PC-3 (cell line): ENCODE data around the gene LHFPL3. TPM values are rescaled to one million over a fixed set of nuclear protein-coding genes. Genes with fewer than 3 reads are reported as not detected.

ENCODE experiments used
- ATAC-seq: fragments of 200-7000 bp; cut with Tn5 transposase; 2 replicates; pipeline ENCODE4 v1.9.1; 2020; ENCODE audit warnings: mild to moderate bottlenecking, moderate library complexity
- BruUV-seq: library from RNA; stranded (reverse); fragments of 400-500 nt; replicated peaks from 2 replicates; lab custom pipeline; 2021; lab: Mats Ljungman, UMichigan
- CTCF ChIA-PET: fragments of 300-600 bp; sonication (Branson Sonifier 250); formaldehyde crosslinking; loops from one replicate; lab custom pipeline; 2022; ENCODE audit warnings: antibody characterized with exemption; lab: Charles Lee
- POLR2A ChIA-PET: fragments of 300-600 bp; sonication (Branson Sonifier 250); formaldehyde crosslinking; loops from one replicate; lab custom pipeline; 2022; ENCODE audit warnings: antibody characterized with exemption; ENCODE audit not compliant: unreplicated experiment; lab: Charles Lee
- DNase-seq: peaks from one replicate; pipeline ENCODE4 v3.0.0-alpha.2; 2015
- H2AFZ ChIP-seq: fragments of 300-600 bp; sonication (generic); 2 replicates; pipeline ENCODE4 v1.6.0; 2016; ENCODE audit warnings: antibody characterized with exemption, low read length
- H3F3A ChIP-seq: fragments of 300-600 bp; sonication (generic); one replicate; pipeline ENCODE4 v1.6.0; 2017; ENCODE audit warnings: antibody characterized with exemption, low read length, control low read depth, mild to moderate bottlenecking; ENCODE audit not compliant: unreplicated experiment
- H3K27ac ChIP-seq: fragments of 300-600 bp; sonication (generic); 2 replicates; pipeline ENCODE4 v1.5.1; 2016; ENCODE audit warnings: mild to moderate bottlenecking, low read length
- H3K27me3 ChIP-seq: fragments of 300-600 bp; sonication (generic); 2 replicates; pipeline ENCODE4 v1.6.1; 2016; ENCODE audit warnings: low read length, mixed read lengths
- H3K36me3 ChIP-seq: fragments of 300-600 bp; sonication (generic); 2 replicates; pipeline ENCODE4 v1.6.1; 2016; ENCODE audit warnings: low read depth, mixed run types, low read length, mixed read lengths
- H3K4me1 ChIP-seq: fragments of 300-600 bp; sonication (generic); 2 replicates; pipeline ENCODE4 v1.5.1; 2016; ENCODE audit warnings: low read length; ENCODE audit not compliant: insufficient read depth
- H3K4me2 ChIP-seq: fragments of 300-600 bp; sonication (generic); 2 replicates; pipeline ENCODE4 v1.6.0; 2016; ENCODE audit warnings: low read length
- H3K4me3 ChIP-seq: fragments of 300-600 bp; sonication (generic); 2 replicates; pipeline ENCODE4 v1.5.1; 2016; ENCODE audit warnings: mild to moderate bottlenecking, low read length, mixed read lengths
- H3K79me2 ChIP-seq: fragments of 300-600 bp; sonication (generic); 2 replicates; pipeline ENCODE4 v1.6.1; 2017; ENCODE audit warnings: low read length, mixed read lengths
- H3K9ac ChIP-seq: fragments of 300-600 bp; sonication (generic); 2 replicates; pipeline ENCODE4 v1.6.0; 2016; ENCODE audit warnings: mild to moderate bottlenecking, low read length
- H3K9me2 ChIP-seq: fragments of 300-600 bp; sonication (generic); replicated peaks from 2 replicates; pipeline ENCODE4 v1.6.1; 2016; ENCODE audit warnings: mixed run types, low read length, mixed read lengths
- H3K9me3 ChIP-seq: fragments of 300-600 bp; sonication (generic); 2 replicates; pipeline ENCODE4 v1.6.1; 2016; ENCODE audit warnings: low read length, mixed read lengths
- H4K20me1 ChIP-seq: fragments of 300-600 bp; sonication (generic); 2 replicates; pipeline ENCODE4 v1.6.1; 2016; ENCODE audit warnings: low read length, mixed read lengths
- EZH2 ChIP-seq: fragments of 300-600 bp; sonication (generic); IDR thresholded peaks from one replicate; pipeline ENCODE4 v1.6.1; 2017; ENCODE audit warnings: antibody characterized with exemption, mild to moderate bottlenecking, low read length; ENCODE audit not compliant: unreplicated experiment
- EZH2phosphoT487 ChIP-seq: fragments of 300-600 bp; sonication (generic); IDR thresholded peaks from 2 replicates; pipeline ENCODE4 v1.6.1; 2018; ENCODE audit warnings: mild to moderate bottlenecking, antibody characterized with exemption, low read length, borderline replicate concordance
- intact Hi-C: fragments of 100-400 bp; cut with micrococcal nuclease; formaldehyde crosslinking; loops from 2 replicates; pipeline ENCODE4 v1.9.0; 2023
- total RNA-seq: library from RNA; depleted of rRNA; stranded (reverse); fragments of >200 nt; gene quantifications from 2 replicates; pipeline ENCODE4 v1.2.3, GENCODE V29; 2014
- TF ChIP-seq, protein P1 (sequence below): fragments of 300-600 bp; sonication (generic); conservative IDR thresholded peaks from 2 replicates; pipeline ENCODE4 v1.5.1; 2017; ENCODE audit warnings: antibody characterized with exemption, low read depth, mild to moderate bottlenecking, low read length

The LHFPL3 gene
- total RNA-seq, 1 experiment from 2014 or later = not detected

DNA sequence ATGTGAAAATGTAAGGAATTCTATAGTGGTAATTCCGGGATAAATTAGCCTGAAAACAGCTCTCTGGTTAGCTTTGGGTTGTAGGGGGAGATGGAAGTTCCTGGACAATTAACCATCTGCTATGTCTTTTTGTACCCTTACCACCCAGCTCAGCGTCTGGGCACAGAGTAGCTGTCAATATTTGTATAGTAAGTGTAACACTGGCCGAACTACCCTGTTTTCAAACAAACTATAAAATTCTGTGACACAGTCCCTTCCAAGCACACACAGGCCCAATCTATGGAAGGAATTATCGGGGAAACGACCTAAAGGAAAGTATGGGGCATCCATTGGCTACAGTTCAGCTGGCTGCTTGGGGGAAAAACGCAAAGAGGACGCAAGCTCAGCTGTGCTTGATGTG is 869 bp upstream of the LHFPL3 start:
- Histone ChIP-seq H3K27me3 (peaks cover 61% of the 10 kb centered on the region), H2AFZ (no peak overlapping the region), H3K4me1 (no peaks in the 10 kb centered on the region), H3K36me3 (no peaks in the 10 kb centered on the region), H3K4me2 (no peak overlapping the region), H3K79me2 (no peaks in the 10 kb centered on the region), H3K9me3 (no peaks in the 10 kb centered on the region), H3F3A (no peaks in the 10 kb centered on the region), H3K27ac (no peak overlapping the region), H3K9ac (no peak overlapping the region), H4K20me1 (no peaks in the 10 kb centered on the region), H3K9me2 (no peaks in the 10 kb centered on the region), H3K4me3 (no peak overlapping the region)
- no peak for ATAC-seq
- TF ChIP-seq, protein P1, sequence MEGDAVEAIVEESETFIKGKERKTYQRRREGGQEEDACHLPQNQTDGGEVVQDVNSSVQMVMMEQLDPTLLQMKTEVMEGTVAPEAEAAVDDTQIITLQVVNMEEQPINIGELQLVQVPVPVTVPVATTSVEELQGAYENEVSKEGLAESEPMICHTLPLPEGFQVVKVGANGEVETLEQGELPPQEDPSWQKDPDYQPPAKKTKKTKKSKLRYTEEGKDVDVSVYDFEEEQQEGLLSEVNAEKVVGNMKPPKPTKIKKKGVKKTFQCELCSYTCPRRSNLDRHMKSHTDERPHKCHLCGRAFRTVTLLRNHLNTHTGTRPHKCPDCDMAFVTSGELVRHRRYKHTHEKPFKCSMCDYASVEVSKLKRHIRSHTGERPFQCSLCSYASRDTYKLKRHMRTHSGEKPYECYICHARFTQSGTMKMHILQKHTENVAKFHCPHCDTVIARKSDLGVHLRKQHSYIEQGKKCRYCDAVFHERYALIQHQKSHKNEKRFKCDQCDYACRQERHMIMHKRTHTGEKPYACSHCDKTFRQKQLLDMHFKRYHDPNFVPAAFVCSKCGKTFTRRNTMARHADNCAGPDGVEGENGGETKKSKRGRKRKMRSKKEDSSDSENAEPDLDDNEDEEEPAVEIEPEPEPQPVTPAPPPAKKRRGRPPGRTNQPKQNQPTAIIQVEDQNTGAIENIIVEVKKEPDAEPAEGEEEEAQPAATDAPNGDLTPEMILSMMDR = no peak
- TF ChIP-seq EZH2phosphoT487 (no peak), EZH2 (no peak)
- CTCF ChIA-PET = no interaction called here
- intact Hi-C loops = no loop called here
- BruUV-seq = no TSS peak
- POLR2A ChIA-PET = no interaction called here
- no peak for DNase-seq

DNA sequence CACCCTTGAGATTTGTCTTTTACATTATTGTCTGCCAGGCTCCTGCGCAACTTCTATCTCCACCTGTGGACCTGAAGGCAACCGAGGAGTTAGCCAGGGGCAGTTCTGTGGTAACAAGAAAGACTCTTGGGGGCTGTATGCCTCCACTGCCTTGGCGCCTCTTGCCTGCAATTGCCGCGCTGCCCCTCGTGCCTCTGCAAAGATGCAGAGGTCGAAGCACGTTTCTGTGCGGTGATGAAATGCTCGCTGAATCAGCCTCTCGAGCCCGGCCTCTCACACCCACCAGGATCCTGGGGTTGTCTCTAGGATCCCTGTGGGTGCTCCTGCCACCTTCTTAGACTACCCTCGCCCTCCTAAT is 486 bp upstream of the LHFPL3 start:
- Histone ChIP-seq H4K20me1 (no peaks in the 10 kb centered on the region), H3K36me3 (no peaks in the 10 kb centered on the region), H3K4me3 (no peak overlapping the region), H3K9me2 (no peaks in the 10 kb centered on the region), H3K27ac (no peak overlapping the region), H3K4me1 (no peaks in the 10 kb centered on the region), H3K4me2 (no peak overlapping the region), H3K27me3 (peaks cover 62% of the 10 kb centered on the region), H3K9me3 (no peaks in the 10 kb centered on the region), H3K79me2 (no peaks in the 10 kb centered on the region), H3F3A (no peaks in the 10 kb centered on the region), H2AFZ (no peak overlapping the region), H3K9ac (no peak overlapping the region)
- BruUV-seq = no TSS peak
- CTCF ChIA-PET = no interaction called here
- no peak for DNase-seq
- intact Hi-C loops = no loop called here
- TF ChIP-seq EZH2phosphoT487 = no peak
- TF ChIP-seq EZH2 = no peak
- TF ChIP-seq, protein P1 = no peak
- POLR2A ChIA-PET = no interaction called here
- no peak; the same call in 1 of the 2 replicates for ATAC-seq

DNA sequence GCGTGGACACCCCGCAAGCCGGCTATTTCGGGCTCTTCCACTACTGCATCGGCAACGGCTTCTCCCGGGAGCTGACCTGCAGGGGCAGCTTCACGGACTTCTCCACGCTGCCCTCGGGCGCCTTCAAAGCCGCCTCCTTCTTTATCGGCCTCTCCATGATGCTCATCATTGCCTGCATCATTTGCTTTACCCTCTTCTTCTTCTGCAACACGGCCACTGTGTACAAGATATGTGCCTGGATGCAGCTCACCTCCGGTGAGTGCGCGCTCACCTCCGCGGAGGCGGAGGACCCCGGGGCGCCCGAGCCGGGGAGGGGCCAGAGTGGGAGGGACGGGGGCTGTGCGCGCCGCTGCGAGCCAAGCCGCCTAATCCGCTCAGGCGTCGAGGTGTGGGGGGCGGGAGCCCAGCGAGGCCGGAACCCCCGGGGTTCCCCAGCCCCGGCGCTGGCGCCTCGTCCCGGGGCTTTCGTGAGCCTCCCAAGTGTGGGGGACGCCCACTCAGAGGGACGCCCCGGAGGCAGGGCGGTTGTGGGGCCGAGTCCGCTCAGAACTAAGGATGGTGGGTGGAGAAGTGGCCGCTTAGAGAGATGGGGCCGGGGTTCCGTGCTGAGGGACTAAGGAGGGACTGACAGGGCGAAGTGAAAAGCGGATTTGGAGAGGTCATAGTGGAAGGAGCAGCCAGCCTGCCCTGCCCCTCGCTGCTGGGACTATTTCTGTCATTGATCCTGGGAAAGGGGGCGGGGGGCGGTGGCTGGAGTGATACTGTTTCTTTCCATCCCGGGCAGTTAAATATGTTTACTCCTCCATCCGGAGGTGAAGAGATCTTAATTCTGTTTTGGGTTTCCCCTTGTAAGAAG is 795 bp downstream of the LHFPL3 start:
- H3K27ac ChIP-seq = no peak overlapping the region
- H3K36me3 ChIP-seq = no peaks in the 10 kb centered on the region
- no peaks in the 10 kb centered on the region for H3F3A ChIP-seq
- ChIA-PET CTCF (interaction anchor here (0.6 kb wide), 1 partner anchor 97 kb away, joined by 3 read pairs; no protein-coding TSS in a partner anchor), POLR2A (no interaction called here)
- peak; percentile 20; the same call in 1 of the 2 replicates for ATAC-seq
- no peaks in the 10 kb centered on the region for H3K9me2 ChIP-seq
- TF ChIP-seq EZH2phosphoT487 = peak; percentile 73; the same call in 1 of the 2 replicates
- TF ChIP-seq EZH2 = peak; percentile 41
- TF ChIP-seq, protein P1 = no peak
- H3K4me1 ChIP-seq = no peaks in the 10 kb centered on the region
- no peak overlapping the region for H3K4me3 ChIP-seq
- no peak overlapping the region for H3K9ac ChIP-seq
- no peaks in the 10 kb centered on the region for H4K20me1 ChIP-seq
- BruUV-seq = no TSS peak
- intact Hi-C loops = no loop called here
- H3K9me3 ChIP-seq = no peaks in the 10 kb centered on the region
- H3K27me3 ChIP-seq = peaks cover 73% of the 10 kb centered on the region
- DNase-seq = no peak
- H2AFZ ChIP-seq = no peak overlapping the region
- H3K4me2 ChIP-seq = no peak overlapping the region
- no peaks in the 10 kb centered on the region for H3K79me2 ChIP-seq
